ENCODE data around the gene TRIM50.

GRCh38 chr7:73369622-73370021 lies 41.7 kb upstream of the TRIM50 start:
- no peak for TF ChIP-seq EZH2 (IDR thresholded peaks at IDR 0.05; ENCODE audit: borderline replicate concordance, low read depth, low read length, severe bottlenecking)
- TF ChIP-seq CTCF (IDR thresholded peaks at IDR 0.05; ENCODE audit: borderline replicate concordance, extremely low read depth, low read length, poor library complexity, severe bottlenecking) = no peak

Data from DND-41 (cell line).